ENCODE data around the gene RBBP5. TPM values are rescaled to one million over a fixed set of nuclear protein-coding genes. Genes with fewer than 3 reads are reported as not detected.

The RBBP5 gene
- total RNA-seq, 4 donors from 2014 or later: 14.4 to 25.1 (median 21.2) TPM

GRCh38 chr1:205058853-205059252 lies 62.9 kb downstream of the RBBP5 start:
- no peak for DNase-seq

DNA sequence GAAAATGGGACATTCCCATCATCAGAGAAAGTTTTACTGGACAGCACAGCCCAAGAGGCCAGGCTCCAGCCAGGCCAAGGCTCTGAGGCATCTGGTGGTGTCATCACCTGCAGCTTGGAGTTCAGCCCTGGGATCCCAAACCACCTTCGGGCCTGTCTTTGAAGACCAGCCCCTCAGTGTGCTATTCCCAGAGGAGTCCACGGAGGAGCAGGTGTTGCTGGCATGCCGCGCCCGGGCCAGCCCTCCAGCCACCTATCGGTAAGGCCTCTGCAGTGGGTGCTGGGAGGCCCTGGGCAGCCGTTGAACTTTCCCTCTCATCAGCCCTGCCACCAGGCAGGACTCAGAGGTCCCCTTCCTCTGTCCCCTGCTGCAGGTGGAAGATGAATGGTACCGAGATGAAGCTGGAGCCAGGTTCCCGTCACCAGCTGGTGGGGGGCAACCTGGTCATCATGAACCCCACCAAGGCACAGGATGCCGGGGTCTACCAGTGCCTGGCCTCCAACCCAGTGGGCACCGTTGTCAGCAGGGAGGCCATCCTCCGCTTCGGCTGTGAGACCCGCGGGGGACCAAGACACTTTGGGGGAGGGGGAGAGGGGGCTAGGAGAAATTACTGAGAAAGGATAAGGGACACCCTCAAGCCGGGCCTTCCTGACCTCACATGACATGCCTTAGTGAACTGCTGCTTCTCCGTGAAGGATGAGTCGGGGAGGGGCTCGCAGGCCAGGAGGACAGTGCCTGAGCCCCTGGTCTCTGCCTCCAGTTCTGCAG lies 63.8 kb downstream of the RBBP5 start:
- no peak for ATAC-seq
- no peak for DNase-seq
- TF ChIP-seq, protein P1, sequence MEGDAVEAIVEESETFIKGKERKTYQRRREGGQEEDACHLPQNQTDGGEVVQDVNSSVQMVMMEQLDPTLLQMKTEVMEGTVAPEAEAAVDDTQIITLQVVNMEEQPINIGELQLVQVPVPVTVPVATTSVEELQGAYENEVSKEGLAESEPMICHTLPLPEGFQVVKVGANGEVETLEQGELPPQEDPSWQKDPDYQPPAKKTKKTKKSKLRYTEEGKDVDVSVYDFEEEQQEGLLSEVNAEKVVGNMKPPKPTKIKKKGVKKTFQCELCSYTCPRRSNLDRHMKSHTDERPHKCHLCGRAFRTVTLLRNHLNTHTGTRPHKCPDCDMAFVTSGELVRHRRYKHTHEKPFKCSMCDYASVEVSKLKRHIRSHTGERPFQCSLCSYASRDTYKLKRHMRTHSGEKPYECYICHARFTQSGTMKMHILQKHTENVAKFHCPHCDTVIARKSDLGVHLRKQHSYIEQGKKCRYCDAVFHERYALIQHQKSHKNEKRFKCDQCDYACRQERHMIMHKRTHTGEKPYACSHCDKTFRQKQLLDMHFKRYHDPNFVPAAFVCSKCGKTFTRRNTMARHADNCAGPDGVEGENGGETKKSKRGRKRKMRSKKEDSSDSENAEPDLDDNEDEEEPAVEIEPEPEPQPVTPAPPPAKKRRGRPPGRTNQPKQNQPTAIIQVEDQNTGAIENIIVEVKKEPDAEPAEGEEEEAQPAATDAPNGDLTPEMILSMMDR (IDR thresholded peaks at IDR 0.05 in 4 of 5, conservative IDR thresholded peaks at IDR 0.05 in 1 of 5): no peak
- no peak for TF ChIP-seq POLR2A (IDR thresholded peaks at IDR 0.05)
- Histone ChIP-seq H3K4me3 (no peak overlapping the region), H3K9me3 (no peaks in the 10 kb centered on the region), H3K36me3 (no peaks in the 10 kb centered on the region), H3K27me3 (no peaks in the 10 kb centered on the region), H3K27ac (no peak overlapping the region), H3K4me1 (no peaks in the 10 kb centered on the region)
- in situ Hi-C loops (cut with MboI; ENCODE audit: low sequenced_read_pairs in 4 of 4): loop anchor here in 1 of 4 donors (5.0 kb wide), 1 partner anchor 76 kb away; no protein-coding TSS in a partner anchor
- intact Hi-C loops (cut with DNase I; ENCODE audit: low total_unique reads): no loop called here

More at GRCh38 chr1:205058853-205059252, 62.9 kb downstream of the RBBP5 start:
- TF ChIP-seq, protein P1 (IDR thresholded peaks at IDR 0.05 in 4 of 5, conservative IDR thresholded peaks at IDR 0.05 in 1 of 5): no peak
- TF ChIP-seq POLR2A (IDR thresholded peaks at IDR 0.05): no peak
- H3K9me3 ChIP-seq: no peaks in the 10 kb centered on the region
- no peaks in the 10 kb centered on the region for H3K36me3 ChIP-seq
- H3K4me1 ChIP-seq: no peaks in the 10 kb centered on the region
- ATAC-seq: no peak
- no peaks in the 10 kb centered on the region for H3K27me3 ChIP-seq
- intact Hi-C loops (cut with DNase I; ENCODE audit: low total_unique reads): no loop called here
- no peak overlapping the region for H3K27ac ChIP-seq
- in situ Hi-C loops (cut with MboI; ENCODE audit: low sequenced_read_pairs in 4 of 4): loop anchor here in 1 of 4 donors (5.0 kb wide), 1 partner anchor 77 kb away; no protein-coding TSS in a partner anchor
- no peak overlapping the region for H3K4me3 ChIP-seq

DNA sequence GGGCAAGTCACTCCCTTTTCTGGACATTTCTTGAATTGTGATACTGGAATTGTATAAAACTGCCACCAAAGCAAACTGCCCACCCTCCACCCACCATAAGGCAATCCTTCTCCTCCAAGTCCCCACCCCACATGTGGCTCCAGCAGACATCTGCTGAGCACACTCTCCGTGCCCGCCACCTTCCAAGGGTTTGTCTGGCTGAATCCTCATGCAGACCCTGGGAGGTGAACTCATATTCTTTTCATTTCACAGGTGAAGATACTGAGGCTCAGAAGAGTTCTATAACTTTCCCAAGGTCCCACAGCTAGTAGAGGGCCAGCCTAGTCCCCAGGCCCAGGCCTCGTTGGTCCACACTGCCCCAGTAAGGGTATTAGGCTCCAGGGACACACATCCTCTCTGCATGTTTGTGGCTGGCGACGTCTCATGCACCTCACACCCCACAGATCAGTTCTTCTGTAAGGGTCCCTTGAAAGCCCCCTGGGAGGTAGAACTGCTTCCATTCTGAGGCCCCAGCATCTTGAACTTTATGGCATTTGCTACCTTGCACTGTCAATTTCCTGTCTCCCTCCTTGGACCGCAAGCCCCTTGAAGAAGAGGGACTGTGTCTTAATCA lies 64.7 kb downstream of the RBBP5 start:
- Histone ChIP-seq H3K36me3 (no peaks in the 10 kb centered on the region), H3K9me3 (no peaks in the 10 kb centered on the region), H3K27ac (no peak overlapping the region), H3K4me1 (no peaks in the 10 kb centered on the region), H3K27me3 (no peaks in the 10 kb centered on the region), H3K4me3 (no peak overlapping the region)
- ATAC-seq: no peak
- no peak for DNase-seq
- TF ChIP-seq, protein P1 (IDR thresholded peaks at IDR 0.05 in 4 of 5, conservative IDR thresholded peaks at IDR 0.05 in 1 of 5): no peak
- no peak for TF ChIP-seq POLR2A (IDR thresholded peaks at IDR 0.05)
- in situ Hi-C loops (cut with MboI; ENCODE audit: low sequenced_read_pairs in 4 of 4) (loop anchor here in 1 of 4 donors (5.0 kb wide), 1 partner anchor 75 kb away; no protein-coding TSS in a partner anchor), intact Hi-C loops (cut with DNase I; ENCODE audit: low total_unique reads) (no loop called here)

GRCh38 chr1:205056188-205056611 lies 65.6 kb downstream of the RBBP5 start:
- Histone ChIP-seq H3K27me3 (no peaks in the 10 kb centered on the region), H3K4me1 (no peaks in the 10 kb centered on the region), H3K36me3 (no peaks in the 10 kb centered on the region), H3K27ac (no peak overlapping the region), H3K9me3 (no peaks in the 10 kb centered on the region), H3K4me3 (no peak overlapping the region)
- ATAC-seq: no peak
- intact Hi-C loops (cut with DNase I; ENCODE audit: low total_unique reads): no loop called here
- no peak for DNase-seq
- no peak for TF ChIP-seq POLR2A (IDR thresholded peaks at IDR 0.05)
- TF ChIP-seq, protein P1 (IDR thresholded peaks at IDR 0.05 in 4 of 5, conservative IDR thresholded peaks at IDR 0.05 in 1 of 5): no peak
- in situ Hi-C loops (cut with MboI; ENCODE audit: low sequenced_read_pairs in 4 of 4): loop anchor here in 1 of 4 donors (5.0 kb wide), 1 partner anchor 74 kb away; no protein-coding TSS in a partner anchor

Data from gastrocnemius medialis (tissue), 4 donors.